ENCODE measurements around the gene CACNG4.

DNA sequence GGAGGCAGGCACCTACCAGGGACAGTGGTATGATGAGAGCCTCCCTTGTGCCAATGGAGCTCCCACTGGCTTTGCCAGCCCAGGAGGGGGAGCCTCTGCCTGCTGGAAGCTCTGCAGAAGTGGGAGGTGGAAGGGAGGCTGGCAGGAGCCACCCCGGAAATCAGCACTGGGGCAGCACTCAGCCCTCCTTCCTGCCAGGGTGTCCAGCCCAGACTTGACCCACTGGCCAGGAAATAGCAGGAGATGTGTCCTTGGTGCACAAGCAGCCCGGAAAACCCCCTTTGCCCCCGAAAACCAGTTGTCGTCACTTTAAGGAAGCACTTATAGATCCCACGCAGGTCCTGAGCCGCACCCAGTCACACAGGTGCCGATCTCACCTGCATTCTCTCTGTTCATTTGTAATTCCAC is 49.3 kb upstream of the CACNG4 start:
- TF ChIP-seq EZH2 (IDR thresholded peaks at IDR 0.05; ENCODE audit: insufficient read depth, low read length): no peak
- TF ChIP-seq, protein P1, sequence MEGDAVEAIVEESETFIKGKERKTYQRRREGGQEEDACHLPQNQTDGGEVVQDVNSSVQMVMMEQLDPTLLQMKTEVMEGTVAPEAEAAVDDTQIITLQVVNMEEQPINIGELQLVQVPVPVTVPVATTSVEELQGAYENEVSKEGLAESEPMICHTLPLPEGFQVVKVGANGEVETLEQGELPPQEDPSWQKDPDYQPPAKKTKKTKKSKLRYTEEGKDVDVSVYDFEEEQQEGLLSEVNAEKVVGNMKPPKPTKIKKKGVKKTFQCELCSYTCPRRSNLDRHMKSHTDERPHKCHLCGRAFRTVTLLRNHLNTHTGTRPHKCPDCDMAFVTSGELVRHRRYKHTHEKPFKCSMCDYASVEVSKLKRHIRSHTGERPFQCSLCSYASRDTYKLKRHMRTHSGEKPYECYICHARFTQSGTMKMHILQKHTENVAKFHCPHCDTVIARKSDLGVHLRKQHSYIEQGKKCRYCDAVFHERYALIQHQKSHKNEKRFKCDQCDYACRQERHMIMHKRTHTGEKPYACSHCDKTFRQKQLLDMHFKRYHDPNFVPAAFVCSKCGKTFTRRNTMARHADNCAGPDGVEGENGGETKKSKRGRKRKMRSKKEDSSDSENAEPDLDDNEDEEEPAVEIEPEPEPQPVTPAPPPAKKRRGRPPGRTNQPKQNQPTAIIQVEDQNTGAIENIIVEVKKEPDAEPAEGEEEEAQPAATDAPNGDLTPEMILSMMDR (IDR thresholded peaks at IDR 0.05; ENCODE audit: insufficient read depth, low read depth, low read length): no peak
